MCF 10A (cell line): ENCODE measurements around the gene CSF2RB. TPM values are rescaled to one million over a fixed set of nuclear protein-coding genes. Genes with fewer than 3 reads are reported as not detected.

Experiments used
- BruUV-seq: library from RNA; stranded (reverse); fragments of 400-500 nt; replicated peaks from 2 replicates; lab custom pipeline; 2021; lab: Mats Ljungman, UMichigan
- CTCF ChIA-PET: fragments of 300-600 bp; sonication (Branson Sonifier 250); formaldehyde crosslinking; extraction: SDS; loops from one replicate; lab custom pipeline; 2021; ENCODE audit warnings: antibody characterized with exemption, inconsistent platforms; lab: Yijun Ruan, JAX
- POLR2A ChIA-PET: fragments of 300-600, 350-650 bp; sonication (Branson Sonifier 250); formaldehyde crosslinking; extraction: SDS; loops from one replicate; lab custom pipeline; 2020; ENCODE audit warnings: antibody characterized with exemption, inconsistent platforms; lab: Yijun Ruan, JAX
- DNase-seq: peaks from one replicate; pipeline ENCODE4 v3.0.0-alpha.2; 2018; ENCODE audit not compliant: unreplicated experiment
- H3K27ac Mint-ChIP-seq: one replicate; pipeline ENCODE4 v1.8.0; 2022; ENCODE audit warnings: mild to moderate bottlenecking, low read depth, mixed read lengths; ENCODE audit not compliant: unreplicated experiment
- H3K27me3 Mint-ChIP-seq: one replicate; pipeline ENCODE4 v1.8.0; 2022; ENCODE audit warnings: mixed read lengths; ENCODE audit not compliant: insufficient read depth, unreplicated experiment
- H3K36me3 Mint-ChIP-seq: one replicate; pipeline ENCODE4 v1.8.0; 2022; ENCODE audit warnings: mild to moderate bottlenecking, moderate library complexity, mixed read lengths; ENCODE audit not compliant: insufficient read depth, unreplicated experiment
- H3K4me1 Mint-ChIP-seq: one replicate; pipeline ENCODE4 v1.8.0; 2022; ENCODE audit warnings: mixed read lengths; ENCODE audit not compliant: insufficient read depth, unreplicated experiment
- H3K4me3 Mint-ChIP-seq: one replicate; pipeline ENCODE4 v1.8.0; 2022; ENCODE audit warnings: mild to moderate bottlenecking, moderate library complexity, mixed read lengths; ENCODE audit not compliant: unreplicated experiment
- H3K9me3 Mint-ChIP-seq: one replicate; pipeline ENCODE4 v1.8.0; 2022; ENCODE audit warnings: mixed read lengths; ENCODE audit not compliant: unreplicated experiment
- intact Hi-C: fragments of 100-400 bp; cut with micrococcal nuclease; formaldehyde crosslinking; loops from 2 replicates; pipeline ENCODE4 v1.14.1; 2022
- total RNA-seq: library from RNA; stranded (reverse); gene quantifications from 2 replicates; pipeline ENCODE4 v1.2.3, GENCODE V29; 2022
- TF ChIP-seq, protein P1 (sequence below): fragments of 200-600 bp; IDR thresholded peaks from one replicate; pipeline ENCODE4 v1.8.0; 2022; ENCODE audit warnings: antibody characterized with exemption, mild to moderate bottlenecking; ENCODE audit not compliant: unreplicated experiment

The CSF2RB gene
- total RNA-seq, 1 experiment from 2014 or later: not detected

DNA sequence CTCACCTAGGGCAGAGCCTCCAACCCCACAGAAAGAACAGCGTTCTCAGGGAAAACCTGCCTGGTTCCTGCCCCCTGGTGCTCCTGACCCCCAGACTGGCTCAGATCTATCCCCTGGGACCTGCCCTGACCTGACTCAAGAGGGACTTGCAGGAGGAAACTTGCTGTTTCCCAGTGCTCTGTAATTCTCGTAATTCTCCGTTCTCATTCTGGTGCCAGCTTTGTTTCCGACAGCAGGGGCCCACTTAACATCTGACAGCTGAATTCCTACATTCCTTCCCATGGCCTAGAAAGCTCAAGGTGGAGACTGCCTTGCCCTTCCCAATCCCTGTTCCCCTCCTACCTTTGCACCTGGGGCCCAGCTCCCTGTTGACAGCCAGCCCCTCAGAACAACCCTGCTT is 12.5 kb upstream of the CSF2RB start:
- H3K27ac Mint-ChIP-seq: no peak overlapping the region
- DNase-seq: no peak
- H3K9me3 Mint-ChIP-seq: no peaks in the 10 kb centered on the region
- peaks cover 71% of the 10 kb centered on the region for H3K27me3 Mint-ChIP-seq
- ChIA-PET CTCF (no interaction called here), POLR2A (no interaction called here)
- no peaks in the 10 kb centered on the region for H3K36me3 Mint-ChIP-seq
- H3K4me3 Mint-ChIP-seq: no peak overlapping the region
- no TSS peak for BruUV-seq
- intact Hi-C loops: loop anchor here (10.0 kb wide), 1 partner anchor 96 kb away; no protein-coding TSS in a partner anchor
- TF ChIP-seq, protein P1, sequence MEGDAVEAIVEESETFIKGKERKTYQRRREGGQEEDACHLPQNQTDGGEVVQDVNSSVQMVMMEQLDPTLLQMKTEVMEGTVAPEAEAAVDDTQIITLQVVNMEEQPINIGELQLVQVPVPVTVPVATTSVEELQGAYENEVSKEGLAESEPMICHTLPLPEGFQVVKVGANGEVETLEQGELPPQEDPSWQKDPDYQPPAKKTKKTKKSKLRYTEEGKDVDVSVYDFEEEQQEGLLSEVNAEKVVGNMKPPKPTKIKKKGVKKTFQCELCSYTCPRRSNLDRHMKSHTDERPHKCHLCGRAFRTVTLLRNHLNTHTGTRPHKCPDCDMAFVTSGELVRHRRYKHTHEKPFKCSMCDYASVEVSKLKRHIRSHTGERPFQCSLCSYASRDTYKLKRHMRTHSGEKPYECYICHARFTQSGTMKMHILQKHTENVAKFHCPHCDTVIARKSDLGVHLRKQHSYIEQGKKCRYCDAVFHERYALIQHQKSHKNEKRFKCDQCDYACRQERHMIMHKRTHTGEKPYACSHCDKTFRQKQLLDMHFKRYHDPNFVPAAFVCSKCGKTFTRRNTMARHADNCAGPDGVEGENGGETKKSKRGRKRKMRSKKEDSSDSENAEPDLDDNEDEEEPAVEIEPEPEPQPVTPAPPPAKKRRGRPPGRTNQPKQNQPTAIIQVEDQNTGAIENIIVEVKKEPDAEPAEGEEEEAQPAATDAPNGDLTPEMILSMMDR: no peak
- H3K4me1 Mint-ChIP-seq: no peaks in the 10 kb centered on the region

- no peaks in the 10 kb centered on the region for H3K36me3 Mint-ChIP-seq
- CTCF ChIA-PET: no interaction called here
Measured at GRCh38 chr22:36901411-36902142, 11.9 kb upstream of the CSF2RB start.

DNA sequence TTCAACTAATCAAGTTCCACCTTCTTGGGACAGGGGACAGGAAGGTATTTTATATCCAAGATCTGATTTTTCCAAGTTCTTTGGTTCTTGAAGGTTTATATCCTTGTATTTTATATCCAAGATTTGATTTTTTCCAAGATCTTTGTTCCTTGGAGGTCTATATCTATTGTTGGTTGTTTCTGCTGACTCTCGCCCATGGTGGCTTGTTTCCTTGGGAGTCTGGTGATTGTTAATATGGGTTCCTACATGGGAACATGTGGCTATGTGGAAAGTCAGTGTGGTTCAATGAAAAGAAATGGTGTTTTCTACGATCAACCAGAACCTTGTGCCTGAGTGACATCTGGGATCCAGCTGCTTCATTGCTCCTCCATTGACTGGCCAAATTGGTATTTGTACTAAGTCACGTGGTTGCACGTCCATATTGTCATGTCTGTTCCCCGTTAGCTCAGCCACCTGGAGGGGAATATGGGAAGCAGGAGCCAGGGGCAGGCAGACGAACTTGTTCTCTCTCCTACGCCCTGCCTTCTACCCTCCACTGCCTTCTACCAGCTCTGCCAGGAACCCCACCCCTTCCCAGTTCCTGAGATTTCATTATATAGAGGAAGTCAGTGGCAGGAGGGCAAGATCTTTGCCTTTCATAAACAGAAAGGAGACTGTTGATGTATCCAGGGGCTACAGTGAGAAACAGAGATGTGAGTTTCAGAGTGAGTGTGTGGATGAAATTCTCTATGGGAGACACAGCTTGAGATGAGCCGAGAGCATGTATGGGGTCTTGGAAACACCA is 11.1 kb upstream of the CSF2RB start:
- Mint-ChIP-seq H3K9me3 (no peaks in the 10 kb centered on the region), H3K36me3 (no peaks in the 10 kb centered on the region), H3K4me3 (no peak overlapping the region), H3K27me3 (peaks cover 66% of the 10 kb centered on the region), H3K4me1 (no peaks in the 10 kb centered on the region), H3K27ac (no peak overlapping the region)
- POLR2A ChIA-PET: no interaction called here
- CTCF ChIA-PET: interaction anchor here (0.6 kb wide), 1 partner anchor 688 kb away, joined by 5 read pairs; no protein-coding TSS in a partner anchor
- DNase-seq: no peak
- intact Hi-C loops: loop anchor here (10.0 kb wide), 1 partner anchor 98 kb away; no protein-coding TSS in a partner anchor
- TF ChIP-seq, protein P1: no peak
- BruUV-seq: no TSS peak

More at GRCh38 chr22:36901411-36902142, 11.9 kb upstream of the CSF2RB start:
- Mint-ChIP-seq H3K27me3 (peaks cover 71% of the 10 kb centered on the region), H3K9me3 (no peaks in the 10 kb centered on the region), H3K4me3 (no peak overlapping the region), H3K4me1 (no peaks in the 10 kb centered on the region), H3K27ac (no peak overlapping the region)
- intact Hi-C loops: loop anchor here (10.0 kb wide), 1 partner anchor 97 kb away; no protein-coding TSS in a partner anchor
- POLR2A ChIA-PET: no interaction called here
- BruUV-seq: no TSS peak
- DNase-seq: no peak
- TF ChIP-seq, protein P1: no peak
